Panc1 (cell line): ENCODE measurements around the gene GEMIN7. TPM values are rescaled to one million over a fixed set of nuclear protein-coding genes. Genes with fewer than 3 reads are reported as not detected.

Source experiments
- ATAC-seq: fragments of 200-7000 bp; cut with Tn5 transposase; 2 replicates; pipeline ENCODE4 v1.9.1; 2020; ENCODE audit warnings: mild to moderate bottlenecking, moderate library complexity
- BruUV-seq: library from RNA; stranded (reverse); fragments of 400-500 nt; replicated peaks from 2 replicates; lab custom pipeline; 2021; lab: Mats Ljungman, UMichigan
- CTCF ChIA-PET: fragments of 300-600 bp; sonication (Branson Sonifier 250); formaldehyde crosslinking; loops from one replicate; lab custom pipeline; 2022; ENCODE audit warnings: antibody characterized with exemption; lab: Charles Lee
- POLR2A ChIA-PET: fragments of 300-600 bp; sonication (Branson Sonifier 250); formaldehyde crosslinking; loops from one replicate; lab custom pipeline; 2022; ENCODE audit warnings: antibody characterized with exemption; lab: Charles Lee
- DNase-seq: peaks from one replicate; pipeline ENCODE4 v3.0.0-alpha.2; 2010; ENCODE audit warnings: low read depth, low spot score
- H3K27ac ChIP-seq: 2 replicates; pipeline ENCODE4 v1.5.1; 2011; ENCODE audit warnings: mild to moderate bottlenecking, low read length, inconsistent platforms
- H3K27me3 ChIP-seq: fragments of 200-500 bp; sonication (Bioruptor generic); 2 replicates; pipeline ENCODE4 v1.6.0; 2014; ENCODE audit warnings: low read length, inconsistent platforms; ENCODE audit not compliant: control insufficient read depth, insufficient read depth
- H3K36me3 ChIP-seq: fragments of 200-500 bp; sonication (Bioruptor generic); 2 replicates; pipeline ENCODE4 v1.5.1; 2014; ENCODE audit warnings: inconsistent platforms, mild to moderate bottlenecking, low read length, moderate library complexity; ENCODE audit not compliant: control insufficient read depth, insufficient read depth
- H3K4me1 ChIP-seq: 2 replicates; pipeline ENCODE4 v1.5.1; 2011; ENCODE audit warnings: inconsistent platforms, mild to moderate bottlenecking, low read length, moderate library complexity; ENCODE audit not compliant: control insufficient read depth, insufficient read depth
- H3K4me3 ChIP-seq, 2 experiments: 2 replicates each; pipeline ENCODE4 v1.5.1; 2011 to 2012; ENCODE audit warnings: low read depth in 2 of 2, low read length in 2 of 2, mild to moderate bottlenecking in 2 of 2, inconsistent platforms in 1 of 2, moderate library complexity in 1 of 2
- H3K9me3 ChIP-seq: fragments of 200-500 bp; sonication (Bioruptor generic); 2 replicates; pipeline ENCODE4 v1.5.1; 2014; ENCODE audit warnings: low read depth, mild to moderate bottlenecking, inconsistent platforms, low read length, moderate library complexity; ENCODE audit not compliant: control insufficient read depth, insufficient read depth
- CTCF ChIP-seq: fragments of 450-650 bp; IDR thresholded peaks from 2 replicates; pipeline ENCODE4 v1.5.1; 2017; ENCODE audit warnings: mild to moderate bottlenecking
- POLR2AphosphoS5 ChIP-seq: IDR thresholded peaks from 2 replicates; pipeline ENCODE4 v1.6.1; 2012; ENCODE audit warnings: mild to moderate bottlenecking, low read depth, low read length, moderate library complexity
- REST ChIP-seq, 2 experiments: IDR thresholded peaks; 2 replicates each; pipeline ENCODE4 v1.6.1; 2011 to 2012; ENCODE audit warnings: low read depth in 2 of 2, control low read depth in 1 of 2, low read length in 1 of 2, mild to moderate bottlenecking in 1 of 2, moderate library complexity in 1 of 2; ENCODE audit not compliant: insufficient read depth in 1 of 2
- SIN3A ChIP-seq: IDR thresholded peaks from 2 replicates; pipeline ENCODE4 v1.6.1; 2012; ENCODE audit warnings: low read depth, mild to moderate bottlenecking, low read length, moderate library complexity, borderline replicate concordance; ENCODE audit not compliant: insufficient read depth
- TCF7L2 ChIP-seq: IDR thresholded peaks from 2 replicates; pipeline ENCODE4 v1.6.1; 2011; ENCODE audit warnings: mild to moderate bottlenecking, low read depth, low read length, inconsistent platforms
- in situ Hi-C: cut with HindIII; loops from 2 replicates; pipeline ENCODE4 v1.10.0; 2016; ENCODE audit warnings: low sequenced_read_pairs, low pct_unique_long_range_greater_than_20kb
- intact Hi-C: fragments of 100-400 bp; cut with micrococcal nuclease; formaldehyde crosslinking; loops from one replicate; pipeline ENCODE4 v1.10.0; 2022; ENCODE audit not compliant: unreplicated experiment
- total RNA-seq: library from RNA; stranded (reverse); gene quantifications from one replicate; pipeline ENCODE4 v1.2.1, GENCODE V29; 2021; ENCODE audit not compliant: unreplicated experiment

GEMIN7 gene
- total RNA-seq, 1 experiment from 2014 or later: 29.5 TPM

DNA sequence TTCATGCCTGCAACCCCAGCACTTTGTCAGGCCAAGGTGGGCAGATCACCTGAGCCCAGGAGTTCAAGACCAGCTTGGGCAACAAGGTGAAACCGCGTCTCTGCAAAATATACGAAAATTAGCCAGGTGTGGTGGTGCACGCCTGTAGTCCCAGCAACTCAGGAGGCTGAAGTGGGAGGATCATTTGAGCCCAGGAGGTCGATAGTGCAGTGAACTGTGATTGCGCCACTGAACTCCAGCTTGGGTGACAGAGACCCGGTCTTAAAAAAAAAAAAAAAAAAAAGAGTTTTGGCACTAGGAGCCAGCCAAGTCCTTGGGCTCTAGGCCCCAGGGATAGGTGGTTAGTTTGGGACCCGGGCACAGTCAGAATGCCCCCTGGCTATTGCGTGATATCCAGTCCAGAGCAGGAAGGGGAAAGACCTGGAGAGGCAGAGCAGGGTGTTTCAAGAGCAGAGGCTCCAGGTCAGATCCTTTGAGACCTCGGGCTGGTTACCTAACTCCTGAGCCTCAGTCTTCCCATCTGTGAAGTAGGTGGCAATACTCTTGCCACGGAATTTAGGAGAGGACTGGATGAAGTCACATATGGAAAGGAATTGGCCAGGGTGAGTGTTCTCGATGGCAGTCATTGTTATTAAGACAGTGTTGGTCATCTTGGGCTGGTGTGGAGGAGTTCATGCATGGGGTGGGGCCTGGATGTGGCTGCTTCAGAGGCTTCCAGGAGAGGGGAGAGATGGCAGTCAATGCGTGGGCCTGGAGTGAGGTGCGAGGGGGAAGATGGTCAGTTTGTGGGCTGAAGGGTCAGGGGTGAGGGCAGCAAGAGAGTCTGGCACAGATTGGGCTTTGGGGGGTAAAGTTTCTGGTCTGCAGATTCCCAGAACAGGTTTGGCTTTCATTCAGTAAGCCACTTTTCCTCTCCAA, 16.7 kb downstream of the GEMIN7 start:
- in situ Hi-C loops (no loop called here), intact Hi-C loops (no loop called here)
- Histone ChIP-seq H3K9me3 (no peaks in the 10 kb centered on the region), H3K27ac (no peak overlapping the region), H3K4me1 (peaks cover 44% of the 10 kb centered on the region), H3K27me3 (no peaks in the 10 kb centered on the region), H3K4me3 (no peak overlapping the region), H3K36me3 (peaks cover 6% of the 10 kb centered on the region; the same call in 1 of the 2 replicates)
- DNase-seq (no peak), ATAC-seq (no peak)
- TF ChIP-seq CTCF: no peak
- TF ChIP-seq POLR2AphosphoS5: no peak
- no peak for TF ChIP-seq REST (IDR thresholded peaks at IDR 0.05; ENCODE audit: insufficient read depth in 1 of 2, low read depth in 2 of 2, low read length in 1 of 2)
- TF ChIP-seq SIN3A: no peak
- no peak for TF ChIP-seq TCF7L2
- ChIA-PET CTCF (no interaction called here), POLR2A (no interaction called here)
- no TSS peak for BruUV-seq

GRCh38 chr19:45096700-45097099, 17.6 kb downstream of the GEMIN7 start:
- Histone ChIP-seq H3K36me3 (peaks cover 6% of the 10 kb centered on the region; the same call in 1 of the 2 replicates), H3K27me3 (no peaks in the 10 kb centered on the region), H3K4me3 (no peak overlapping the region), H3K4me1 (peaks cover 45% of the 10 kb centered on the region), H3K27ac (no peak overlapping the region), H3K9me3 (no peaks in the 10 kb centered on the region)
- TF ChIP-seq REST (IDR thresholded peaks at IDR 0.05; ENCODE audit: insufficient read depth in 1 of 2, low read depth in 2 of 2, low read length in 1 of 2): no peak
- TF ChIP-seq POLR2AphosphoS5: no peak
- no peak for TF ChIP-seq SIN3A
- no peak for TF ChIP-seq TCF7L2
- TF ChIP-seq CTCF: no peak
- ATAC-seq: no peak
- POLR2A ChIA-PET: no interaction called here
- BruUV-seq: no TSS peak
- CTCF ChIA-PET: no interaction called here
- DNase-seq: no peak
- intact Hi-C loops (no loop called here), in situ Hi-C loops (no loop called here)
